DMS 273 (cell line): Measurements from ENCODE around the gene VPS41.

Experiments
- DNase-seq: peaks from one replicate; lab custom pipeline; 2025; ENCODE audit not compliant: unreplicated experiment; lab: John Stamatoyannopoulos, UW

Gene VPS41

DNA sequence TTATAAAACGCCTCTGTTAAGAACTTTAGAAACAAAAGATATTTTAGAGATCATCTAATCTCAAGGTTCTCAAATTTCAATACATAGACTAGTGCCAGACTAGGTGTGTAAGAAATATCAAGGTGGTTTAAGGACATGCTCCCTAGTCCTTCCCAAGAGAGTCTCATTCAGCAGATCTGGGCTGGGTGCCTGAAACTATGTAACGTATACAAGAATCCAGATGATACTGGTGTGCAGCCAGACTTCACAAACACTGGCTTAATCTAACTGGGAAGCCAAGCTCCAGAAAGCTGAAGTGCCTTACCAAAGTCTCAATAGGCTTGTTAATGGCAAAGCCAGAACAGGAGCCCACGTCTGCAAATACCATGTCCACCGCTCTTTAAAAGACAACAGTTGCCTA lies 172.9 kb downstream of the VPS41 start:
- DNase-seq: peak; percentile 83

DNA sequence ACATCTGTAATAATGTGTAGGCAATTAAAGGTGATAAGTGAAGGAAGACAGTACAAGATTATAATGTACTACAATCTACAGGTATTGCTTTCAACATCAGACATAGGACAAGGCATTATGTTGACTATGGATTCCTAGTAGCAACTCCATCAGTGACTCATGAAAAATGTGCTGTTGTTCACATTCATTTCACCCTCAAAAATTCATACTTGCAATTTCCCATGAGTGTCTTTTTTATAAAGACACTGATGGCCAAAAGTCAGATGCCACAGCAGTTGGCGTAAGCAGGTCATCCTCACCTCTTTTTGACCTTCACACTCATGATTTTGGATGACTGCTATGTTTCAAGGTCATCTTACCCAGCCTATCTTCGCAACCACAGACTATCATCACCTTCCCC lies 177.8 kb downstream of the VPS41 start:
- DNase-seq: no peak

DNA sequence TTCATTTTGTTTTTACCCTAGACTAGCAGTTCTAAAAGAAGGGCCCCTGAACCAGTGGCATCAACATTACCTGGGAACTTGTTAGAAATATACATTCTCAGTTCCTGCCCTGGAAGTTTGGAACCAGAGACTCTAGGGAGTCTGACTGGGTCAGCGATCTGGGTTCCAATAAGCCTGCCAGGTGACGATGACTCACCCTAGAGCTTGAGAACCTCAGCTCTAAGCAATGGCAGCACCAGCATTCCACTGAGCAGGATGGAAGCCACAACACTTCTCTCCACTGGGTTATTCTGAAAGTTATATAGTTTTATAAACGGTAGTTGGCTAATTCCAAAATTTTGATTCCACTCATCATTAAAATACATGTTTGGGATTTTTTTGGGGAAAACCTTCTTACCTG lies 180.8 kb downstream of the VPS41 start:
- DNase-seq: no peak

DNA sequence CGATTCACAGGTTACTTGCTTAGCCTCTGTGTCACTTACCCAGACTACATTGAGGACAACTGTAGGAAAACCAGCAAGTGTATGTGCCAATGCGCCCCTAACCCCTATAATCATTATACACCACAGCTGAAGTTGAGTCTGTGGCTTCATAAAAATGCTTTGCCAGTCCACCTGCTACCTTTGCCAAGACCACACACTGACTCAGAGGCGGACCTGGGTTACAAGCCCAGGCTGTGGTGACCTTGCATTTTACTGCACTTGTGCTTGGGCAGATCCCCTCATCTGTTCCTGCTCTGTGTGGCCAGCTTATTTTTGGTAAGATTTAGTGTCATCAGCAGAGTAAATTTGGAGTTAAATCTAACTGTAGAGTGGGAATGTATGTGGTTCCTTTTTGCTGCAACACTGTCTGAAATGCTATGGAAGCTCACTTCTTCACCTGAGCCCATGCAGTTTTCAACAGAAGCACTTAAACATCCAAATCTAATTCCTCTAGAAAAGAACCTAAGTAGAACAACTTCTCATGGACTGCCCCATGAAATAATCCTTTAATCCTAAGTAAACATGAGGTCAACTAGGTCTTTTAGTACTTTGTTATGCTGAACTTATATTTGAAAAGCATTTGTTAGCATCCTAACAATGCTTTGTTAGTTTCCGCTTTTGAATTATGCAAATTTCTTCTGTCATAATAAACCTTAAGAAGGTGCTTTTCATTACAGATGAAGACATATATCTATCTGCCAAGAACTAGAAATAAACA lies 181.6 kb downstream of the VPS41 start:
- DNase-seq: no peak

DNA sequence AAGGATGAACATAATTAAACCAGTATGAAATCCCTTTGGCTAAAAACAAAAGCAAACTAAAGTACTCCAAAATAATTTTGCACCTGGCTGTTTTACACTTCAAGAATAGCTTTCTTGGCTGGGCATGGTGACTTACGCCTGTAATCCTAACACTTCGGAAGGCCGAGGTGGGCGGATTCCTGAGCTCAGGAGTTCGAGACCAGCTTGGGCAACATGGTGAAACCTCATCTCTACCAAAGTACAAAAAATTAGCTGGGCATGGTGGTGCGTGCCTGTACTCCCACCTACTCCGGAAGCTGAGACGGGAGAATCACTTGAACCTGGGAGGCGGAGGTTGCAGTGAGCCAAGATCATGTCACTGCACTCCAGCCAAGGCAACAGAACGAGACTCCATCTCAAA lies 185.7 kb downstream of the VPS41 start:
- no peak for DNase-seq

DNA sequence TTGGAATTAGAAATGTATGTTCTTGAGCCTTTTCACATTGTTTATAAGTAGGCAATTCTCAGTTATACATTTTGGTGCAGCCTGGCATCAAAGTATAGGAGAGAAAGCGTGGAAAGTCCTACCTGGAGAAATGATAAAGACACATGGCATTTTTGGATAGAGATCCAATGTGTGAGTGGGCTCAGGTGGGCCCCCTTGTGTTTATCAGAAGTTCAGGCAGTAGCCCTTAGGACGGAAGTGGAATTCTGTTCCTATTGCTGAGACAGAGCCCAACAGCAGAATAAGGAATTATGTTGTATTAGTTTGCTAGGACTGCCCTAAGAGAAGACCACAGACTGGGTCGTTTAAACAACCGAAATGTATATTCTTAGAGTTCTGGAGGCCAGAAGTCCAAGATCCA lies 192.6 kb downstream of the VPS41 start:
- DNase-seq: peak; percentile 44

DNA sequence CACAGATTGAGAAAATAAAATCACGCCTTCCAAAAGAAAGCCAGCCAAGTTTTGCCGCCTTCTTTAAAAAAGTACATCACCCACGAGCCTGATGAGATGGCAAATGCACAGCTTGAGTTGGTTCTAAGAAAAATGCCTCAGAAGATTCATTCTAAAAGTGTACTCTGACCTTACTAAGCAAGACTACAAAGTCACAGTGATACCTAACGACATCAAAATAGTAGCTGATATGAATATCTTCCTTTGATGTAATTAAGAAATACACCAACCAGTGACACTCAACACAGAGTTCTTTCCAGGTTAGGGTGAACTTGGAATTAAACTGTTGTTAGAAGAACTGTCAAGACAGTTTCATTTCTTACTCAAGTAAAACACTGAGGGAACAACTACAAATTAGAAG lies 199.9 kb downstream of the VPS41 start:
- no peak for DNase-seq

DNA sequence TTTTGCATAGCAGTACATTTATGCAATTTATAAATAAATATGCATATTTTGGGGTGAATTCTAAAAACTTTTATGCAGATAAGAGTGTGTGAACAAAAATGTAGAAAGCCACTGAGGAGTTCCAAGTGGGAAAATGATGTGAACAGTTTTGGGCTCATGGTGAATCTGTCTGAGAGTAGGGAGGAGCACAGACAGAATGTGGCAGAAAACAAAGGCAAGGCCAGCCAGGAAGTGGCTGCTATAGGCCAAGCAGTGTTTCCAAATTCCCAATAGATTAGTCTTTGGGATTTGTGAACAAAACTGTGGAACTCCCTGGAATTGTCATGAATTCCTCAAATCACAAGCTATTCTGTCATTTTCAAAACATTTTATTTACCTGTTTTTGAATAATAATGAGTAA lies 204.2 kb downstream of the VPS41 start:
- no peak for DNase-seq

DNA sequence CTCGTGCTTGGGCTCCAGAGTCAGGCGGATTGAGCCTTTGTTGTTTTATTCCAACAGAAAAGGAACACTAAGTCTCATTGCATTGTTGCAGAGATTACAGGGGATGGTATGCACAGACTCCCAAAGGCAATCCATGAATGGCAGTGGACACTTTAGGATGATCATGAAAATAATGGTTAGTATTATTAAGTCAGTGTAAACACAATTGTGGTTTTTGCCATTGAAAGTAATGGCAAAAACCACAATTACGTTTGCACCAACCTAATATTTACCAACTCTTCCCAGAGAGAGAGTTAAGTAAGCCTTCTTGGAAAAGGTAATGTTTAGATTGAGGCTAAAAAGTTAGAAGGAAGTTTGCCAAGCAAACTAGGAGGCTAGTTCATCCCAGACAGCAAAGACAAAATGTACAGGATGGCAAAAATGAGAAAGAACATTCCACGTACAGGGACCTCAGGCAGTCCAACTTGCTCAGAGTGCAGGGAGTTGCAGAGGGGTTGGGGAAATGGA lies 204.9 kb downstream of the VPS41 start:
- DNase-seq: no peak

DNA sequence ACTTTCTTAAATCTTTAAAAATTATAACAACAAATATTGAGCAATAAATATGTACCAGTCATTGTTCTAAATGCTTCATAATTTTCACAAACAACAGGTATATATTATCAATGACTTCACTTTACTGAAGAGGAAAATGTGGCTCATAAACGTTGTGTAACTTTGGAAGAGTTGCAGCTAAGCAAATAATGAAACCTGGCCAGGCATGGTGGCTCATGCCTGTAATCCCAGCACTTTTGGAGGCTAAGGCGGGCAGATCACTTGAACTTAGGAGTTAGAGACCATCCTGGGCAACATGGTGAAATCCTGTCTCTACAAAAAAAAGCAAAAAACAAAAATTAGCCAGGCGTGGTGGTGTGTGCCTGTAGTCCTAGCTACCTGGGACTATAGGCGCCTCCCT lies 205.9 kb downstream of the VPS41 start:
- no peak for DNase-seq

DNA sequence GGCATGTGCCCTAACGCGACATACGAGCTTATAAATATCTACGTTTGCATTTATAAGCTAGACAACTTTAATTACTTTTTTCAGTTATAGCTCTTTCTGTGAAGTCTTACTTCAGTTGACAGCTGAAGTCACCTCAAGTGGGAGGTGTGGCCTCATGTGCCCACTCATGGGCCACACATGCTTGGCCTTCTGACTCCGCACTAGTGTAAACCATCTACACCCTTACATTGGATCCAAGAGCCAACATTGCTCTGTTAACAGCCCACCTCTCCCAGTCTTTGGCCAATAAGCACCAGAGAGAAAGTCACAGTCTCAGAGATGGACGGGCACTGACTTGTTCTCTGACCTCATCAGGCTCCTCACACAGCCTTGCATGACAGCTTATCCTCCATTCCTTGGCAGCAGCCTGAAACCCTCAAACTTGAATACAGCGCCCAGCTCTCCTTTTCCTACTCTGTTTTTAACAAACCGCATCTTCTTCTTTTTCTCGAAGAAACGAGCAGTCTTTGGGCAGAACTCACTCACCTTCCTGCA lies 206.9 kb downstream of the VPS41 start:
- no peak for DNase-seq

DNA sequence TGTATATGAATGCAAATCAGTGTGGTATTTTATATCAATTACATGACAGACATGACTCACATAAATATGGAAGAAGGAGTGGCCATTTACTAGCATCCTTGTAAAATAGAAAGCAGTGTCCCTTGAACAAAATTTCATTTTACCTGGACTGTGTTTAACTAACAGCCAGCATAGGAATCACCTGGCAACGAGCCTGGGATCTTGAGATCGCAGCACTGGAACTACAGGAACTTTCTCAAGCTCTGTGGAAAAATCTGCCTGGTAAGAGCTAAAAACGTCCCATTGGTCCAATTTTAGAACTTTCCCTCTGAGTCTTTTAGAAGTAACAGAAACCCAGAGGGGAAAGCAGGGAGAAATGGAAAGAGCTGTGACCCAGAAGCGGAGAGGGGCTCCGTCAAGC lies 208.9 kb downstream of the VPS41 start:
- peak; percentile 18 for DNase-seq

DNA sequence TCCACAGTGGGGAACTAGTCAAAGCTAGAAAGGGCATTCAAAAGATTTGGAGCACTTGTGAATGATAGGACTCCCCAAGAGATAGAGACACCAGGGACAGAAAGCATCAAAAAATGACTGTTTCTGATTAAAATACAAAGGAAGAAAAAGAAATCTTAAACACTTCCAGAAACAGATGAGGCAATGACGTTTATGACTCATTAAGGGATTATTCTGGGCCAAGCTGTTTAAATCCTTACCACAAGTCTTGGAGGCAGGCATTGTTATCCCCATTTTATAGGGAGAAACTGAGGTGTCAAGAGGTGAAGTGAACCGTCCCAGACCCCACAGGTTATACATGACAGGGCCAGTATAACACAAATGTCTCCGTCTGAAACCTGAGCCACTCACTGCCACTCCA lies 209.5 kb downstream of the VPS41 start:
- DNase-seq: no peak

DNA sequence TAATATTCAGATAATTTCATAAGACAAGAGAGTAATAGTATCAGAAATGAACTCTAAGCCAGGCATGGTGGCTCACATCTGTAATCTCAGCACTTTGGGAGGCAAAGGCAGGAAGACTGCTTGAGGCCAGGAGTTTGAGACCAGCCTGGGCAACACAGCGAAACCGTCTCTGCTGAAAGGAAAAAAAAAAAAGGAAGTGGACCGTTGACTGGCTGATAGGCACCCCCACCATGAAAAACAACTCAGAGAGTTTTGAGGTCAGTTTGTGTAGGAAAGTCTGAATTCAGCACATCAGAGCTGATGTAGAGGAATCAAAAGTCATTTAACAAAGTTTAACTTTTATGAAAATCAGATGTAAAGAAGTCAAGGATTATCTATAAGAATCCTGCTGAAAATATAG lies 214.7 kb downstream of the VPS41 start:
- DNase-seq: no peak

DNA sequence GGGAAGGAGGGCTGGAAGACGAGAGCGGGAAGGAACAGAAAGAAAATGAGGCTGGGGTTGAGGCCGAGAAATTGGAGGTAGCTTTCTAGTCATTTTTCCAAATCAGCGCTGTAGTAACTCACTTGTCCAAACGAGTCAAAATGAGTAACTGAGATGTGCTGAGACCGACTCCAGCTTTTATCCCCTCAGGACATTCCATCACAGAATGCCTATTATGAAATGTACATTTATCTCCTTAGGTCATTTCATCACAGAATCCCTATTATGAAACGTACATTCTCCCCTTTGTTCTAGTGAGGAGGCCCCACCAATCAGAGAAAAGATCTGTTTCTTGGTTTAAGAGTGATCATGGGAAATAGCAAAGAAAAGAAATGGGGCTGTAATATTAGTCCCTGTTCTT lies 222.1 kb downstream of the VPS41 start:
- no peak for DNase-seq

DNA sequence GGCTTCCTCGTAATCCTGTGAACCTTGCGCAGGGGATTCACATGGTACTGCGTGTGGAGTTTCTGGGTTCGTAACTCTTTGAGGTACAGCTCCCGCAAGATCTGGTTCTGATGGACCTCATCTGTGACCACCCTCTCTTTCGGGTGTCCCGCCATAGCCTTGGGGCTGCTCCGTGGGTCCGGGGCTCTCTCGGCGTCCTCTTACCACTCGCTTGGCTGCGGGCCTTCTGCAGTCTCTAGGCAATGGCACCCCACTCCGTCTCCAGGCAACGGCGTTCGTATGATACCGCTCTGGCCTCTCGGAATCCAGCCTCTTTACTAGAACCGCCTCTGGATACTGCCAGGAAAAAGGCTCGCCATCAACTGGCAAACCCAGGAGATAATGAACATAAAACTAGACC lies 223.1 kb downstream of the VPS41 start:
- DNase-seq: no peak

DNA sequence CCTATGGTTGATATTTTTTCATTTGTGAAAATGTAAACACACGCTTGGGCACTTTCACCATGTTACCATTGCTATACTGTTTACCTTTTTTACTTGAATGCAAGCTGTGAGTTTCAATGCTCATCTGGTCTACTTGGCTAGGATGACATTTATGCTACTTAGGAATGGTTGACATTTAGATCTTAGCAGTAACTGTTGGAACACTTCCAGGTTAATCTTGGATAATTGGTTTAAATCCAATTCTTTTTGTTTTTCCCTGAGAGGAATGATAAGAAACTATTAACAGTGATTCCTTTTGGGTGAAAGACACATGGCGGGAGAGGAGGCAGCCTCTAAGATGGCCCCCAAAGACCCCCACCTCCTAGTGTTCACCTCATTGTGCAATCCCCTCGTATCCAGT lies 226.4 kb downstream of the VPS41 start:
- peak; percentile 61 for DNase-seq

DNA sequence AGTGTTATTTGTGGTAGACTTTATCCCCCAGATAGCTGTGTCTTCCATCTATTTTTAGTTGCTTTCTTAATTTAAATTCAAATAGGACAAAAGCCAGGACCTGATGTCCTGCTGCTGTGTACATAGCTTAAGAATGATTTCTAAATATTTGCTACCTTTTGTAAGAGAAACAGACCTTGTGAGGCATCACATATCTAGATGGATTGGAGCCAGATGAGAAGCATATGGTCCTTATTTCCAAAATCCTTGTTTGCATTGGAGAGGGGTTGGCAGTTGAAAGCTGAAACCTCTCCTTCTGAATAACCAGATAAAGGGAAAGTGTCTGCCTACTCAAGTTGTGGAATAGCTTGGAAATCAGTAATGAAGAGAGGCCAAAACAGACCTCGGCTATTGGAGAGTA lies 227.1 kb downstream of the VPS41 start:
- peak; percentile 92 for DNase-seq

DNA sequence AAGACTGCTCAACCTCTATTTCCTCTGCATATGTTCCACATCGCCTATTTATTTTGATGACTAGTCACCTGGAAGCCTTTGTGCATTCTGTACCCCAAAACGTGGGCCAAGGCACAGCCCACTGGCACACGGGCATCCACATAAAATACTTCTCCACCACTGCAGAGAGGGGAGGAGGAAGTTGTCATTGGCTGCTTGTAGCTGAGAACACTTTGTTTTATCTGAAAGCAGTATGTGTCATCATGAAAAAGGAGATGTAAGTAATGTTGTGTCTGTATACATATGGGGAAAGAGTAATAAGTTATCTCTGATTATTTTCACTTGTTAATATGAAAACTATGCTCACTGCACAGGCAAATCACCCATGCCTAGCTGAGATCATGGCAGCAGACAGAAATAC lies 229.6 kb downstream of the VPS41 start:
- no peak for DNase-seq

DNA sequence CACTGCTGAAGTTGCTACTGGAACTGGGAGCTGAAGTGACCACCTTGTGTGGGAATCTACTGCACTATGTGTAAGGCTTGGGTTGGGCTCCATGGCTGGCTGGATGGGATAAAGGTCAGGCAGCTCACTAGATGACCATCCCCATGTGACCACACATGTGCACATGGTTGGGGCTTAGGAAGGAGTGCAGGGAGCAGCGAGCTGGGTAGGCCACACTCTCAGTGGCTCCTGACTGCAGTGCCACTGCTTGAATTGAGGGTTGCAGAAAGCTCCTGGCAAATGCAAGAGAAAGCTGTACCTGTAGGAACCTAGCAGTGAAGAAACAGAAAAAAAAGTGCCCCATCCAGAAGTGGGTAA lies 230.3 kb downstream of the VPS41 start:
- no peak for DNase-seq

DNA sequence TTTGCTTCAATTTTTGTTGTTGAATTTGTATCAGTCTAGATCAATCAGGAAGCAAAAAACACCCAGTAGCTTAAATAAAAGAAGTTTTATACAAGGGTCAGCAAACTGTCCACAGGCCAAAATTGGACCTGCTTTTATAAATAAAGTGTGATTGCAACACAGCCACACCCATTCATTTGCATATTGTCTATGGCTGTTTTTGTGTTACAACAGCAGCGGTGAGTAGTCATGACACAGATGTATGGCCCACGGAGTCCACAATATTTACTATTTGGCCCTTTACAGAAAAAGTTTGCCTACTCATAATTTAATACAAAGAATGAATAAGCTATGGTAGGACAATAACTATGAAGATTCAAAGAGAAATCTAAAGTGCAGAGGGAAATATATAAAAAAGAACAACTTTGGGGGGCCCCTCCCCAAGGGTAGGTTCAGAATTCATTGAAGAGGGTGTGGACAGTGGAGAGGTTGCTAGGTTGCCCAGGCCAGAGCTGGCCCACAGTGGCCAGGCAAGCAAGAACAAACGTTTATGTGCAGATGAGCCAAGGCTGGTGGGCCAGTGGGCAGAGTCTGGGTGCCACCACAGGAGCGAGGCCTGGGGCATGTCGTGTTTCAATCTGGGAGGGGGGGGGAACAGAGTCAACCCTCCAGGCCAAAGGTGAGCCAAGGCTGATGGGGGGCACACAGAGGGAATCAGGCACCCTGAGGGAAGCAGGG lies 230.9 kb downstream of the VPS41 start:
- DNase-seq: no peak

DNA sequence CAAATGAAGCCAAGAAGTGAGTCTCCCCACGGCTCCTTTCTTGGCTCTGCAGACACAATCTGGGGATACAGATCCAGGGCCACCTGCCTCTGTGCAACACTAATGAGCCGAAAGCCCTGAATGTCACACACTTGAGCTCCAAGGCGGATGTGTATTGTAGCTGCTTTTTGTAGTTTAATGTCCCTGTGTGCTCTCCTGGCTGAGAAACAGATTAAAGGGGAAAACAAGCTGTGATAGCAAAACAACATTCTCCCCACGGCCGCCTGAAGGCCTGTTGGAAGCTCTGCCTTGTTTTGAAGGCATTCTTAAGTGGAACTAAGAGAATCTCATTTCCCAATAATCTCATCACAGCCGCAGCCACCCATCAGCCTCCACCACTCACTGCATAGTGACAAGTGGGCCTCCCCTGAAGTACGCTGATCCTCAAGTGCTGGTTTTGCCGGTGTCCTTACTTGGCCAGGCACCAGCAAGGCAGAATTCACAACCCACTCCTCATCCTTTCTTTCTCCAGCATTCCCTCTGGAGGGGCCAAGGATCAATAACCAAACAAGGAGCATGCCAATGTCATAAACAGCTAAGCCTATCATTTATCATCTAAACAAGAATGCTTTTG lies 233.4 kb downstream of the VPS41 start:
- DNase-seq: no peak
